Suprapubic skin (tissue), 3 donors: ENCODE data around the gene MED27.

ENCODE experiments used
- EP300 ChIP-seq: sonication (generic); formaldehyde crosslinking; IDR thresholded peaks from one replicate; pipeline ENCODE4 v1.6.1; 2017; ENCODE audit warnings: antibody characterized with exemption
- POLR2A ChIP-seq, 2 donors: fragments of 450-650 bp; IDR thresholded peaks; one replicate each; pipeline ENCODE4 v1.6.1; 2017; ENCODE audit warnings: antibody characterized with exemption in 2 of 2, mild to moderate bottlenecking in 2 of 2, moderate library complexity in 2 of 2
- TF ChIP-seq, protein P1 (sequence below), 2 donors: fragments of 200-600 bp in 1 of 2; fragments of 450-650 bp in 1 of 2; sonication (generic) in 1 of 2; IDR thresholded peaks; one replicate each; pipeline ENCODE4 v1.5.1; 2016 to 2019; ENCODE audit warnings: antibody characterized with exemption in 2 of 2, mild to moderate bottlenecking in 1 of 2, moderate library complexity in 1 of 2

DNA sequence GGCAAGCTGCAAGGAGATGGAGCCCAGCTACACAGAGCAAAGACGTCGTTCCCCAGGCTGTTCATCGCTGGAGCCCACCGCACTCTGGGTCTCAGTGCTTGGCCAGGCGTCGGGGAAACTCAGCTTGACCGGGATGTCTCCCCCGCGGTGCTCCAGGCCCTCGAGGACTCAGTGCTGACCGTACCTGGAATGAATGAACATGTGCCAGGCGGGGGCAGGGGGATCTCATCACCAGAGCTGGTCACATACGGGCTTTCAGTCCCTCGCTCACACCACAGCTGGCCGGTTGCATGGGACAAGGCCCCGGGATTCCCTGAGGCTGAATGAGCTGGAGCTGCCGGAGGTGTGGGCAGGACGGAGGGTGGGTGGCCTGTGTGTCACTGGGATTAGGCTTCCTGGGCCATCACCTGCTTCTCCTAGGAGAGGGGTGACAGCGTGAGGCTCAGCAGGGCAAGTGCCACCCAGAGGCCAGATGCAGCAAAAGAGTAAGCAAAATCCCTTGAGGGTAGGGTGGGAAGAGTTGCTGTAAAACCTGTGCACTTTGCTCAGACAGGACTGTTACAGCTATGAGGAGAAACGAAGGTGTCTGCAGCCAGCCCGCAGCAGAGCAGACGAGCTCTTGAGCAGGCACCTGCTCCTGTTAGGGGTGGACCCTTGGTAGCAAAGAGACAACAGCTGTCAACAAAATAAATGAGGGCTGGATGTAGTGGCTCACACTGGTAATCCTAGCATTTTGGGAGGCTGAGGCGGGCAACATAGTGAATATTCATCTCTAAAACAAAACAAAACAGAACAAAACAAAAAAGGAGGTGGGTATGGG, 269.1 kb downstream of the MED27 start:
- TF ChIP-seq, protein P1, sequence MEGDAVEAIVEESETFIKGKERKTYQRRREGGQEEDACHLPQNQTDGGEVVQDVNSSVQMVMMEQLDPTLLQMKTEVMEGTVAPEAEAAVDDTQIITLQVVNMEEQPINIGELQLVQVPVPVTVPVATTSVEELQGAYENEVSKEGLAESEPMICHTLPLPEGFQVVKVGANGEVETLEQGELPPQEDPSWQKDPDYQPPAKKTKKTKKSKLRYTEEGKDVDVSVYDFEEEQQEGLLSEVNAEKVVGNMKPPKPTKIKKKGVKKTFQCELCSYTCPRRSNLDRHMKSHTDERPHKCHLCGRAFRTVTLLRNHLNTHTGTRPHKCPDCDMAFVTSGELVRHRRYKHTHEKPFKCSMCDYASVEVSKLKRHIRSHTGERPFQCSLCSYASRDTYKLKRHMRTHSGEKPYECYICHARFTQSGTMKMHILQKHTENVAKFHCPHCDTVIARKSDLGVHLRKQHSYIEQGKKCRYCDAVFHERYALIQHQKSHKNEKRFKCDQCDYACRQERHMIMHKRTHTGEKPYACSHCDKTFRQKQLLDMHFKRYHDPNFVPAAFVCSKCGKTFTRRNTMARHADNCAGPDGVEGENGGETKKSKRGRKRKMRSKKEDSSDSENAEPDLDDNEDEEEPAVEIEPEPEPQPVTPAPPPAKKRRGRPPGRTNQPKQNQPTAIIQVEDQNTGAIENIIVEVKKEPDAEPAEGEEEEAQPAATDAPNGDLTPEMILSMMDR (IDR thresholded peaks at IDR 0.05) = no peak
- TF ChIP-seq POLR2A (IDR thresholded peaks at IDR 0.05) = no peak
- TF ChIP-seq EP300 = no peak
